GM12891 (cell line): ENCODE results near the gene SMCO4.

Experiments
- POLR2A ChIP-seq: IDR thresholded peaks from 2 replicates; pipeline ENCODE4 v1.6.1; 2011; ENCODE audit warnings: low read depth, low read length, control low read depth
- POLR2AphosphoS5 ChIP-seq: IDR thresholded peaks from 2 replicates; pipeline ENCODE4 v1.6.1; 2011; ENCODE audit warnings: low read depth, low read length, control low read depth
- POU2F2 ChIP-seq: IDR thresholded peaks from 2 replicates; pipeline ENCODE4 v1.6.1; 2011; ENCODE audit warnings: low read depth, mild to moderate bottlenecking, control low read depth, low read length, moderate library complexity
- SPI1 ChIP-seq: IDR thresholded peaks from 2 replicates; pipeline ENCODE4 v1.6.1; 2011; ENCODE audit warnings: low read depth, low read length, control low read depth
- TAF1 ChIP-seq: IDR thresholded peaks from 2 replicates; pipeline ENCODE4 v1.6.1; 2011; ENCODE audit warnings: low read depth, low read length, control low read depth

DNA sequence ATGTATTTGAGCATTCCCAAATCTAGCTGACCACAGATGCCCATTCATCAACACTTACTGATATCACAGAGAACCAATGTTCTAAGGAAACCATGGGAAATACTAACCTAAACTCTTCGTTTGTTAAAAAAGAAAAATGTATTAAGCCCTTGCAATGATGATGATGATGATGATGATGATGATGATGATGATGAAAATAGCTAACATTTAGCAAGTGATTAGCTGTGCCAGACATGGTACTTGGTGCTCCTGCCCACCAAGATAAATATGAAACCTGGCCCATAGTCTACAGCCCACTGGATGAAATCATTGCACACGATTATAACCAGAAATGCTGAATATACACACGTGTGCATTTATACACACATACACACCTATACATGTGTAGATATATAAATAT, 37.5 kb downstream of the SMCO4 start:
- TF ChIP-seq POLR2A (no peak), POLR2AphosphoS5 (no peak), TAF1 (no peak), POU2F2 (no peak), SPI1 (no peak)
